ENCODE results near the gene TCN1. TPM values are rescaled to one million over a fixed set of nuclear protein-coding genes. Genes with fewer than 3 reads are reported as not detected.

The TCN1 gene
- total and polyA plus RNA-seq, 2 of the 8 experiments (the other 6 are each of a cell fraction or from before 2014, with no cell fraction given) = not detected

GRCh38 chr11:59841514-59841913 lies 24.8 kb downstream of the TCN1 start:
- H4K91ac ChIP-seq (replicated peaks; ENCODE audit: insufficient read length, low read length) = no peak overlapping the region
- no peak overlapping the region for H4K5ac ChIP-seq (ENCODE audit: insufficient read length, low read depth, low read length)
- H2BK120ac ChIP-seq (replicated peaks; ENCODE audit: low read depth, low read length) = no peak overlapping the region
- H2BK15ac ChIP-seq (ENCODE audit: low read length) = no peak overlapping the region
- no peaks in the 10 kb centered on the region for H3K79me1 ChIP-seq (ENCODE audit: low read depth, low read length)
- WGBS, 2 experiments (ENCODE audit: extremely low coverage in 1 of 2, insufficient coverage in 1 of 2, insufficient read length in 1 of 2, insufficient replicate concordance in 2 of 2, low coverage in 1 of 2, low lambda C conversion rate in 2 of 2, missing lambda C conversion rate in 1 of 2) = 86% methylated on average over 2 of the region's 2 CpGs; no CpG with 5 or more reads in 1 of the 2 experiments
- no peak overlapping the region for H3K4ac ChIP-seq (replicated peaks; ENCODE audit: insufficient read length, low read depth, low read length)
- H3K23ac ChIP-seq (ENCODE audit: insufficient read length) = no peak overlapping the region
- H3K36me3 ChIP-seq (ENCODE audit: control insufficient read depth in 2 of 4, insufficient read depth in 4 of 4, low read length in 3 of 4) = no peaks in the 10 kb centered on the region
- no peak overlapping the region for H2BK20ac ChIP-seq (ENCODE audit: low read length)
- H4K20me1 ChIP-seq (replicated peaks in 1 of 2; ENCODE audit: control insufficient read depth in 1 of 2, insufficient read depth in 2 of 2, low read length in 2 of 2) = no peaks in the 10 kb centered on the region
- ChIA-PET CTCF (ENCODE audit: partially characterized antibody) (interaction anchor here (1.0 to 1.4 kb wide), 2 partner anchors 23 to 78 kb away, joined by 3 to 4 read pairs; no protein-coding TSS in a partner anchor), POLR2A (ENCODE audit: partially characterized antibody) (no interaction called here)
- H3K4me2 ChIP-seq (ENCODE audit: insufficient read depth in 1 of 2, low read depth in 2 of 2, low read length in 2 of 2) = no peak overlapping the region
- H2BK5ac ChIP-seq (ENCODE audit: low read depth, low read length) = no peak overlapping the region
- H3K56ac ChIP-seq (replicated peaks; ENCODE audit: insufficient read length, low read depth, low read length) = no peak overlapping the region
- H3K9me3 ChIP-seq (ENCODE audit: insufficient read depth in 2 of 2, low read depth in 1 of 2, low read length in 1 of 2) = 0 out of 4 replicates have a peak, but pooled peaks cover 0 to 4% of the 10 kb centered on the region in 2 experiments
- TF ChIP-seq SIX5 (IDR thresholded peaks at IDR 0.05; ENCODE audit: low read depth, low read length) = no peak
- no peak for TF ChIP-seq BRCA1 (IDR thresholded peaks at IDR 0.05; ENCODE audit: low read depth, low read length)
- TF ChIP-seq TCF12 (IDR thresholded peaks at IDR 0.05; ENCODE audit: low read depth, low read length) = no peak
- TF ChIP-seq RNF2 (IDR thresholded peaks at IDR 0.05; ENCODE audit: borderline replicate concordance, low read depth, low read length, missing control alignments, poor library complexity, severe bottlenecking) = no peak
- no peak for TF ChIP-seq PHF8 (conservative IDR thresholded peaks at IDR 0.05; ENCODE audit: low read depth, low read length)
- no peak for TF ChIP-seq ATF2 (IDR thresholded peaks at IDR 0.05; ENCODE audit: low read length)
- no peak for TF ChIP-seq E2F6 (IDR thresholded peaks at IDR 0.05)
- TF ChIP-seq KDM1A (IDR thresholded peaks at IDR 0.05; ENCODE audit: borderline replicate concordance, low read length) = no peak
- H4K8ac ChIP-seq (ENCODE audit: extremely low read depth, insufficient read depth, low read length) = no peak overlapping the region
- H2BK12ac ChIP-seq (ENCODE audit: low read depth, low read length) = no peak overlapping the region
- no peaks in the 10 kb centered on the region for H3K27me3 ChIP-seq (replicated peaks in 1 of 4; ENCODE audit: control insufficient read depth in 3 of 4, extremely low read depth in 1 of 4, insufficient read depth in 3 of 4, low read length in 3 of 4)
- peaks cover 0 to 4% (median 1%) of the 10 kb centered on the region in 4 experiments; a peak in 3 of 7 replicates for H3K4me1 ChIP-seq (replicated peaks in 1 of 4; ENCODE audit: control insufficient read depth in 3 of 4, insufficient read depth in 4 of 4, low read length in 3 of 4)
- no peak overlapping the region for H3K27ac ChIP-seq (ENCODE audit: low read depth, low read length)
- H3K18ac ChIP-seq (ENCODE audit: extremely low read depth, low read length) = no peak overlapping the region
- no peaks in the 10 kb centered on the region for H3K23me2 ChIP-seq (ENCODE audit: low read depth, low read length)
- no peak overlapping the region for H3K4me3 ChIP-seq (ENCODE audit: extremely low read depth in 1 of 4, insufficient read depth in 2 of 4, low read depth in 3 of 4, low read length in 4 of 4)
- H3K9ac ChIP-seq (replicated peaks in 1 of 4; ENCODE audit: extremely low read depth in 1 of 4, low read depth in 3 of 4, low read length in 3 of 4) = no peak overlapping the region
- no peak overlapping the region for H2AK5ac ChIP-seq (ENCODE audit: low read depth, low read length)
- no peak overlapping the region for H3K14ac ChIP-seq (ENCODE audit: insufficient read length)
- FAIRE-seq (no peak), DNase-seq (ENCODE audit: low read depth in 1 of 2, low spot score in 2 of 2) (no peak)
- H3K79me2 ChIP-seq (ENCODE audit: control insufficient read depth in 1 of 2, insufficient read depth in 2 of 2, low read length in 2 of 2) = no peaks in the 10 kb centered on the region
- H2AFZ ChIP-seq (ENCODE audit: low read length) = no peak overlapping the region

Data from H1 (cell line).